DND-41 (cell line): ENCODE measurements around the gene CTDP1.

ENCODE experiments used
- EZH2 ChIP-seq: IDR thresholded peaks from 3 replicates; pipeline ENCODE4 v1.6.1; 2012; ENCODE audit warnings: borderline replicate concordance, low read depth, mild to moderate bottlenecking, moderate library complexity, low read length, inconsistent platforms; ENCODE audit not compliant: severe bottlenecking
- TF ChIP-seq, protein P1 (sequence below): IDR thresholded peaks from 2 replicates; pipeline ENCODE4 v1.5.1; 2012; ENCODE audit warnings: borderline replicate concordance, low read length, moderate library complexity, mild to moderate bottlenecking; ENCODE audit not compliant: poor library complexity, severe bottlenecking; ENCODE audit errors: extremely low read depth

DNA sequence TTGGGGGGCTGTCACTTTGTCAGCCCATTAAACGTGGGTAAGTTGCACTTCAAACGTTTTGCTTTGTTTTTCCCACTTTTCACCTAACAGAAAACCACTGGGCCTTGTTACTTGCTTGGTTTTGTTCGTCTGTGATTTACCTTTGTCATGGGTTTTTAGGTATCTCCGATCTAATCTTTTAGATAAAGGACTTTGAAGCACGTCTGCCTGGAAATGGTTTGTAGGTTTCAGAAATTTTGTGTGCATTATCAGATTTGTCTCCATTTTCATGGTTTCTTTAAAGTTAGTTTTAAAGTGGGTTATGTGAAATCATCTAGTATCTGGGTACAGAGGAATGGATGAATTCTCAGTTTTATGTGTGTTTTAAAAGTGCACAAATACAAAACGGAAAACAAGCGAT, 6.4 kb downstream of the CTDP1 start:
- TF ChIP-seq EZH2, result no peak
- TF ChIP-seq, protein P1, sequence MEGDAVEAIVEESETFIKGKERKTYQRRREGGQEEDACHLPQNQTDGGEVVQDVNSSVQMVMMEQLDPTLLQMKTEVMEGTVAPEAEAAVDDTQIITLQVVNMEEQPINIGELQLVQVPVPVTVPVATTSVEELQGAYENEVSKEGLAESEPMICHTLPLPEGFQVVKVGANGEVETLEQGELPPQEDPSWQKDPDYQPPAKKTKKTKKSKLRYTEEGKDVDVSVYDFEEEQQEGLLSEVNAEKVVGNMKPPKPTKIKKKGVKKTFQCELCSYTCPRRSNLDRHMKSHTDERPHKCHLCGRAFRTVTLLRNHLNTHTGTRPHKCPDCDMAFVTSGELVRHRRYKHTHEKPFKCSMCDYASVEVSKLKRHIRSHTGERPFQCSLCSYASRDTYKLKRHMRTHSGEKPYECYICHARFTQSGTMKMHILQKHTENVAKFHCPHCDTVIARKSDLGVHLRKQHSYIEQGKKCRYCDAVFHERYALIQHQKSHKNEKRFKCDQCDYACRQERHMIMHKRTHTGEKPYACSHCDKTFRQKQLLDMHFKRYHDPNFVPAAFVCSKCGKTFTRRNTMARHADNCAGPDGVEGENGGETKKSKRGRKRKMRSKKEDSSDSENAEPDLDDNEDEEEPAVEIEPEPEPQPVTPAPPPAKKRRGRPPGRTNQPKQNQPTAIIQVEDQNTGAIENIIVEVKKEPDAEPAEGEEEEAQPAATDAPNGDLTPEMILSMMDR, result no peak
